ENCODE measurements around the gene TAPT1.

TAPT1 gene

GRCh38 chr4:16168144-16168543 lies 58.1 kb downstream of the TAPT1 start:
- Histone ChIP-seq H3K4me1 (no peaks in the 10 kb centered on the region), H3K9me3 (no peaks in the 10 kb centered on the region), H3K27me3 (no peaks in the 10 kb centered on the region), H3K4me3 (ENCODE audit: low read depth, low read length) (no peak overlapping the region), H3K36me3 (peaks cover 17% of the 10 kb centered on the region)
- DNase-seq, result no peak
- TF ChIP-seq, protein P1, sequence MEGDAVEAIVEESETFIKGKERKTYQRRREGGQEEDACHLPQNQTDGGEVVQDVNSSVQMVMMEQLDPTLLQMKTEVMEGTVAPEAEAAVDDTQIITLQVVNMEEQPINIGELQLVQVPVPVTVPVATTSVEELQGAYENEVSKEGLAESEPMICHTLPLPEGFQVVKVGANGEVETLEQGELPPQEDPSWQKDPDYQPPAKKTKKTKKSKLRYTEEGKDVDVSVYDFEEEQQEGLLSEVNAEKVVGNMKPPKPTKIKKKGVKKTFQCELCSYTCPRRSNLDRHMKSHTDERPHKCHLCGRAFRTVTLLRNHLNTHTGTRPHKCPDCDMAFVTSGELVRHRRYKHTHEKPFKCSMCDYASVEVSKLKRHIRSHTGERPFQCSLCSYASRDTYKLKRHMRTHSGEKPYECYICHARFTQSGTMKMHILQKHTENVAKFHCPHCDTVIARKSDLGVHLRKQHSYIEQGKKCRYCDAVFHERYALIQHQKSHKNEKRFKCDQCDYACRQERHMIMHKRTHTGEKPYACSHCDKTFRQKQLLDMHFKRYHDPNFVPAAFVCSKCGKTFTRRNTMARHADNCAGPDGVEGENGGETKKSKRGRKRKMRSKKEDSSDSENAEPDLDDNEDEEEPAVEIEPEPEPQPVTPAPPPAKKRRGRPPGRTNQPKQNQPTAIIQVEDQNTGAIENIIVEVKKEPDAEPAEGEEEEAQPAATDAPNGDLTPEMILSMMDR (IDR thresholded peaks at IDR 0.05; ENCODE audit: low read depth, low read length), result no peak

- Histone ChIP-seq H3K36me3 (peaks cover 14% of the 10 kb centered on the region), H3K9me3 (no peaks in the 10 kb centered on the region), H3K27me3 (no peaks in the 10 kb centered on the region), H3K4me3 (ENCODE audit: low read depth, low read length) (no peak overlapping the region), H3K4me1 (no peaks in the 10 kb centered on the region)
- TF ChIP-seq, protein P1 (IDR thresholded peaks at IDR 0.05; ENCODE audit: low read depth, low read length), result no peak
- no peak for DNase-seq
These were observed 60.3 kb downstream of the TAPT1 start for GRCh38 chr4:16165931-16166330.

DNA sequence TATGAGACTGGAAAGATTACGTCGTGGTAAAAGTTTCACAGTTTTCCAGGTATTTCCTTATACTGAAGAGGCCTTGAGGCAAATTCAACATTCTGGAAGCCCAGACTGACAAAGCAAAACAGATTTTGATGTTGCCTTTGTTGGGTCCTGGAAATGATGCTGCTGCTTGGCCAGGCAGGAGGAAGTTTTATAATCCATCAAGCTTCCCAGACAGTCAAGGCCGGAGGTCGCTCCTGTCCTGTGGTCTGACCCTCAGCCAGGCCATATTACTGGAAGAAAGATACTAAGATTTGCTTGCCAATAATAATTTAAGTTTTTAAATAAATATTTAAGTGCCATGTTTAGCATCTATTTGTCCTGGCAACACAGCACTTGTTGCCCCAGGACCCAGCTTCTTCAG lies 63.4 kb downstream of the TAPT1 start:
- no peaks in the 10 kb centered on the region for H3K27me3 ChIP-seq
- peaks cover 10% of the 10 kb centered on the region for H3K36me3 ChIP-seq
- TF ChIP-seq, protein P1 (IDR thresholded peaks at IDR 0.05; ENCODE audit: low read depth, low read length), result no peak
- no peaks in the 10 kb centered on the region for H3K9me3 ChIP-seq
- H3K4me3 ChIP-seq (ENCODE audit: low read depth, low read length), result no peak overlapping the region
- DNase-seq, result no peak
- peaks cover 3% of the 10 kb centered on the region for H3K4me1 ChIP-seq

GRCh38 chr4:16161851-16162408 lies 64.3 kb downstream of the TAPT1 start:
- Histone ChIP-seq H3K36me3 (peaks cover 10% of the 10 kb centered on the region), H3K4me3 (ENCODE audit: low read depth, low read length) (no peak overlapping the region)

GRCh38 chr4:16160457-16160856 lies 65.8 kb downstream of the TAPT1 start:
- DNase-seq, result no peak
- TF ChIP-seq, protein P1 (IDR thresholded peaks at IDR 0.05; ENCODE audit: low read depth, low read length), result no peak
- Histone ChIP-seq H3K4me1 (peaks cover 20% of the 10 kb centered on the region), H3K27me3 (no peaks in the 10 kb centered on the region), H3K9me3 (no peaks in the 10 kb centered on the region), H3K4me3 (ENCODE audit: low read depth, low read length) (no peak overlapping the region), H3K36me3 (peaks cover 5% of the 10 kb centered on the region)

More at GRCh38 chr4:16161851-16162408, 64.3 kb downstream of the TAPT1 start:
- Histone ChIP-seq H3K27me3 (no peaks in the 10 kb centered on the region), H3K4me1 (peaks cover 8% of the 10 kb centered on the region), H3K9me3 (no peaks in the 10 kb centered on the region)
- no peak for DNase-seq
- TF ChIP-seq, protein P1 (IDR thresholded peaks at IDR 0.05; ENCODE audit: low read depth, low read length), result no peak

- Histone ChIP-seq H3K27me3 (no peaks in the 10 kb centered on the region), H3K4me3 (ENCODE audit: low read depth, low read length) (no peak overlapping the region), H3K4me1 (peaks cover 27% of the 10 kb centered on the region), H3K9me3 (no peaks in the 10 kb centered on the region), H3K36me3 (peaks cover 3% of the 10 kb centered on the region)
- TF ChIP-seq, protein P1 (IDR thresholded peaks at IDR 0.05; ENCODE audit: low read depth, low read length), result no peak
- no peak for DNase-seq
These were observed 67.0 kb downstream of the TAPT1 start for GRCh38 chr4:16159286-16159685.
